ENCODE results near the gene MEP1B.

- TF ChIP-seq, protein P1, sequence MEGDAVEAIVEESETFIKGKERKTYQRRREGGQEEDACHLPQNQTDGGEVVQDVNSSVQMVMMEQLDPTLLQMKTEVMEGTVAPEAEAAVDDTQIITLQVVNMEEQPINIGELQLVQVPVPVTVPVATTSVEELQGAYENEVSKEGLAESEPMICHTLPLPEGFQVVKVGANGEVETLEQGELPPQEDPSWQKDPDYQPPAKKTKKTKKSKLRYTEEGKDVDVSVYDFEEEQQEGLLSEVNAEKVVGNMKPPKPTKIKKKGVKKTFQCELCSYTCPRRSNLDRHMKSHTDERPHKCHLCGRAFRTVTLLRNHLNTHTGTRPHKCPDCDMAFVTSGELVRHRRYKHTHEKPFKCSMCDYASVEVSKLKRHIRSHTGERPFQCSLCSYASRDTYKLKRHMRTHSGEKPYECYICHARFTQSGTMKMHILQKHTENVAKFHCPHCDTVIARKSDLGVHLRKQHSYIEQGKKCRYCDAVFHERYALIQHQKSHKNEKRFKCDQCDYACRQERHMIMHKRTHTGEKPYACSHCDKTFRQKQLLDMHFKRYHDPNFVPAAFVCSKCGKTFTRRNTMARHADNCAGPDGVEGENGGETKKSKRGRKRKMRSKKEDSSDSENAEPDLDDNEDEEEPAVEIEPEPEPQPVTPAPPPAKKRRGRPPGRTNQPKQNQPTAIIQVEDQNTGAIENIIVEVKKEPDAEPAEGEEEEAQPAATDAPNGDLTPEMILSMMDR (conservative IDR thresholded peaks at IDR 0.05; ENCODE audit: low read depth in 2 of 2): no peak
- TF ChIP-seq EZH2phosphoT487 (IDR thresholded peaks at IDR 0.05; ENCODE audit: unreplicated experiment) (no peak), POLR2AphosphoS5 (IDR thresholded peaks at IDR 0.05; ENCODE audit: low read depth) (no peak), STAT1 (IDR thresholded peaks at IDR 0.05; ENCODE audit: unreplicated experiment) (no peak), NANOG (IDR thresholded peaks at IDR 0.05; ENCODE audit: borderline replicate concordance) (no peak), CREB1 (CRISPR knock-in tag; IDR thresholded peaks at IDR 0.05; ENCODE audit: low read depth) (no peak), JUNB (IDR thresholded peaks at IDR 0.05; ENCODE audit: unreplicated experiment) (no peak), ZNF114 (CRISPR knock-in tag; IDR thresholded peaks at IDR 0.05) (no peak), EZH2 (IDR thresholded peaks at IDR 0.05; ENCODE audit: low read depth, unreplicated experiment) (no peak)
- TF ChIP-seq, protein P2, sequence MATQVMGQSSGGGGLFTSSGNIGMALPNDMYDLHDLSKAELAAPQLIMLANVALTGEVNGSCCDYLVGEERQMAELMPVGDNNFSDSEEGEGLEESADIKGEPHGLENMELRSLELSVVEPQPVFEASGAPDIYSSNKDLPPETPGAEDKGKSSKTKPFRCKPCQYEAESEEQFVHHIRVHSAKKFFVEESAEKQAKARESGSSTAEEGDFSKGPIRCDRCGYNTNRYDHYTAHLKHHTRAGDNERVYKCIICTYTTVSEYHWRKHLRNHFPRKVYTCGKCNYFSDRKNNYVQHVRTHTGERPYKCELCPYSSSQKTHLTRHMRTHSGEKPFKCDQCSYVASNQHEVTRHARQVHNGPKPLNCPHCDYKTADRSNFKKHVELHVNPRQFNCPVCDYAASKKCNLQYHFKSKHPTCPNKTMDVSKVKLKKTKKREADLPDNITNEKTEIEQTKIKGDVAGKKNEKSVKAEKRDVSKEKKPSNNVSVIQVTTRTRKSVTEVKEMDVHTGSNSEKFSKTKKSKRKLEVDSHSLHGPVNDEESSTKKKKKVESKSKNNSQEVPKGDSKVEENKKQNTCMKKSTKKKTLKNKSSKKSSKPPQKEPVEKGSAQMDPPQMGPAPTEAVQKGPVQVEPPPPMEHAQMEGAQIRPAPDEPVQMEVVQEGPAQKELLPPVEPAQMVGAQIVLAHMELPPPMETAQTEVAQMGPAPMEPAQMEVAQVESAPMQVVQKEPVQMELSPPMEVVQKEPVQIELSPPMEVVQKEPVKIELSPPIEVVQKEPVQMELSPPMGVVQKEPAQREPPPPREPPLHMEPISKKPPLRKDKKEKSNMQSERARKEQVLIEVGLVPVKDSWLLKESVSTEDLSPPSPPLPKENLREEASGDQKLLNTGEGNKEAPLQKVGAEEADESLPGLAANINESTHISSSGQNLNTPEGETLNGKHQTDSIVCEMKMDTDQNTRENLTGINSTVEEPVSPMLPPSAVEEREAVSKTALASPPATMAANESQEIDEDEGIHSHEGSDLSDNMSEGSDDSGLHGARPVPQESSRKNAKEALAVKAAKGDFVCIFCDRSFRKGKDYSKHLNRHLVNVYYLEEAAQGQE (IDR thresholded peaks at IDR 0.05; ENCODE audit: unreplicated experiment): no peak
Measured at GRCh38 chr18:32156855-32157254, 33.0 kb upstream of the MEP1B start.

Data from GM23338 (cell line).